ENCODE data around the gene SUSD1. TPM values are rescaled to one million over a fixed set of nuclear protein-coding genes. Genes with fewer than 3 reads are reported as not detected.

SUSD1 gene
- total RNA-seq, 1 experiment from 2014 or later: 24.6 TPM

- H3K4me1 Mint-ChIP-seq (ENCODE audit: low read depth, unreplicated experiment): peaks cover 29% of the 10 kb centered on the region
- intact Hi-C loops (cut with micrococcal nuclease; ENCODE audit: unreplicated experiment): no loop called here
Measured at GRCh38 chr9:112041536-112042243, 133.4 kb downstream of the SUSD1 start.

DNA sequence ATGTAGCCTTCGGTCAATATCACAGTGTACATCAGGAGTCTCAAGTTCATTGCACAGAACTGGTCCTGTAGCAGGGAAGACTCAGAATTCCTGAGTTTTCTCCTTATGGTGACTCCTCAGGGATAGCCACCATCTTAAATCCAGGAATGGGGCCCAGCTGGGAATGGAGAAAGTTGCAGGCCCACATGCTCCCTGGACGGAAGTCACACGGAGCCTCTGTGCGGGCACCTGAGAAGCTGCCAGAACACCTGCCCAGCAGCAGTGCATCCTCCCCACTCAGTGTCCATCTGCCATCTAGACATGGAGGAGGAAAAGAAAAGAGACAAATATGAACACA is 133.9 kb downstream of the SUSD1 start:
- intact Hi-C loops (cut with micrococcal nuclease; ENCODE audit: unreplicated experiment): no loop called here
- Mint-ChIP-seq H3K27ac (ENCODE audit: unreplicated experiment) (peak overlapping the region; percentile 94), H3K36me3 (ENCODE audit: insufficient read depth, unreplicated experiment) (peaks cover 5% of the 10 kb centered on the region), H3K9me3 (ENCODE audit: low read depth, unreplicated experiment) (no peaks in the 10 kb centered on the region), H3K4me1 (ENCODE audit: low read depth, unreplicated experiment) (peaks cover 28% of the 10 kb centered on the region), H3K4me3 (ENCODE audit: low read depth, unreplicated experiment) (no peak overlapping the region), H3K27me3 (ENCODE audit: unreplicated experiment) (no peaks in the 10 kb centered on the region)
- DNase-seq: no peak
- TSS peak; percentile 55 for BruUV-seq (replicated peaks)
- no peak for TF ChIP-seq CTCF (IDR thresholded peaks at IDR 0.05; ENCODE audit: unreplicated experiment)
- CTCF ChIA-PET: interaction anchor here (0.5 to 0.7 kb wide), 2 partner anchors 11 to 34 kb away, joined by 5 read pairs; no protein-coding TSS in a partner anchor

More at GRCh38 chr9:112041536-112042243, 133.4 kb downstream of the SUSD1 start:
- Mint-ChIP-seq H3K4me3 (ENCODE audit: low read depth, unreplicated experiment) (peak overlapping the region; percentile 19), H3K27ac (ENCODE audit: unreplicated experiment) (peak overlapping the region; percentile 94), H3K36me3 (ENCODE audit: insufficient read depth, unreplicated experiment) (peaks cover 5% of the 10 kb centered on the region), H3K27me3 (ENCODE audit: unreplicated experiment) (no peaks in the 10 kb centered on the region), H3K9me3 (ENCODE audit: low read depth, unreplicated experiment) (no peaks in the 10 kb centered on the region)
- TF ChIP-seq CTCF (IDR thresholded peaks at IDR 0.05; ENCODE audit: unreplicated experiment): no peak
- peak; percentile 78 for DNase-seq
- CTCF ChIA-PET: interaction anchor here (0.5 to 0.7 kb wide), 3 partner anchors 11 to 33 kb away, joined by 5 read pairs; no protein-coding TSS in a partner anchor
- no TSS peak for BruUV-seq (replicated peaks)

GRCh38 chr9:112038017-112038408 is 137.1 kb downstream of the SUSD1 start:
- H3K4me1 Mint-ChIP-seq (ENCODE audit: low read depth, unreplicated experiment): peaks cover 30% of the 10 kb centered on the region
- peaks cover 5% of the 10 kb centered on the region for H3K36me3 Mint-ChIP-seq (ENCODE audit: insufficient read depth, unreplicated experiment)
- TF ChIP-seq CTCF (IDR thresholded peaks at IDR 0.05; ENCODE audit: unreplicated experiment): no peak
- intact Hi-C loops (cut with micrococcal nuclease; ENCODE audit: unreplicated experiment): no loop called here
- DNase-seq: no peak
- no peak overlapping the region for H3K27ac Mint-ChIP-seq (ENCODE audit: unreplicated experiment)
- CTCF ChIA-PET: no interaction called here
- no peak overlapping the region for H3K4me3 Mint-ChIP-seq (ENCODE audit: low read depth, unreplicated experiment)
- no TSS peak for BruUV-seq (replicated peaks)
- no peaks in the 10 kb centered on the region for H3K9me3 Mint-ChIP-seq (ENCODE audit: low read depth, unreplicated experiment)
- no peaks in the 10 kb centered on the region for H3K27me3 Mint-ChIP-seq (ENCODE audit: unreplicated experiment)

DNA sequence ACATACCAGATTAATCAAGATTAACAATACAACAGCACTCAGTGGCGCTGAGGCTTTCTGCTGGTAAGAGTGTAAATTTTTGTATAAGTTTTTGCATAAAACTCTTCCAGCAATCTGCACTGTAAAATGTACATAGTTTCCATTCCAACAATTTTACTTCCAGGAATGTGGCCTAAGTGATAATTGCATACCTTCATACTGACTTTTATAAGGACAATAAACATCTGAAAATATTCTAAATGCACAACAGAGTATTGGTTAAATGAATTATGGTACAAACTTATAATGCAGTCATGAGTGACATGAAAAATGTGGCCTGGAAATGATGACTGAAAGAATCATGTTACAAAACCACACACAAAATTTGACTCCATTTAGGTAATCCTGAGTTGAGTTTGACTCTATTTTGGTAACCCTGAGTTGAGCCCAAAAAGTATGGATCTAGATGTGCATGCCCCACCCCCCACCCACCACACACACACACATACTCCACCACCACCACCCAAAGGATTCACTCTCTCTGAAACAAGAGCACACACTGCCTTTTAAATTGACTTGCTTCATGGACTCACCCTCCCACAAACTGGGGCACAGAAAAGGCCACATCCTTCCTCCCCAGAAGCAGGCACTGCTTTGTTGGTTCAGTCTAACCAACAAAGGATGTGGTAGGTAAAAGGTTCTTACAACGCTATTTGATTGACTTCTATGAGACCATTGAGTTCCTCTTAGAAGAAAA is 137.6 kb downstream of the SUSD1 start:
- no TSS peak for BruUV-seq (replicated peaks)
- DNase-seq: no peak
- no peak for TF ChIP-seq CTCF (IDR thresholded peaks at IDR 0.05; ENCODE audit: unreplicated experiment)
- no peaks in the 10 kb centered on the region for H3K27me3 Mint-ChIP-seq (ENCODE audit: unreplicated experiment)
- CTCF ChIA-PET: no interaction called here
- H3K4me1 Mint-ChIP-seq (ENCODE audit: low read depth, unreplicated experiment): peaks cover 30% of the 10 kb centered on the region
- intact Hi-C loops (cut with micrococcal nuclease; ENCODE audit: unreplicated experiment): no loop called here
- H3K4me3 Mint-ChIP-seq (ENCODE audit: low read depth, unreplicated experiment): no peak overlapping the region
- H3K36me3 Mint-ChIP-seq (ENCODE audit: insufficient read depth, unreplicated experiment): peaks cover 5% of the 10 kb centered on the region
- peak overlapping the region; percentile 39 for H3K27ac Mint-ChIP-seq (ENCODE audit: unreplicated experiment)
- H3K9me3 Mint-ChIP-seq (ENCODE audit: low read depth, unreplicated experiment): no peaks in the 10 kb centered on the region
